Measurements from ENCODE around the gene SLC17A8.
"Not testable (repeated sequence)": the region's sequence is repeated elsewhere in the genome, so short reads cannot be mapped to it uniquely, and the experiment has no call there.

The SLC17A8 gene

GRCh38 chr12:100356644-100357223 lies at the start of gene SLC17A8:
Gene SLC17A8 (plus strand): TSS chr12:100357074. CDS start chr12:100357392, 318 bp downstream.
- no peak for TF ChIP-seq CTCF (IDR thresholded peaks at IDR 0.05; ENCODE audit: low read depth, low read length, missing control alignments)
- H3K4me3 ChIP-seq (ENCODE audit: low read depth, low read length): no peak within 1 kb of the TSS
- DNase-seq (ENCODE audit: low read depth): no peak

DNA sequence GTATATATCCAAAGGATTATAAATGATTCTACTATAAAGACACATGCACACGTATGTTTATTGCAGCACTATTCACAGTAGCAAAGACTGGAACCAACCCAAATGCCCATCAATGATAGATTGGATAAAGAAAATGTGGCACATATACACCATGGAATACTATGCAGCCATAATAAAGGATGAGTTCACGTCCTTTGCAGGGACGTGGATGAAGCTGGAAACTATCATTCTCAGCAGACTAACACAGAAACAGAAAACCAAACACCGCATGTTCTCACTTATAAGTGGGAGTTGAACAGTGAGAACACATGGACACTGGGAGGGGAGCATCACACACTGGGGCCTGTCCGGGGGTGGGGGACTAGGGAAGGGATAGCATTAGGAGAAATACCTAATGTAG lies 48.7 kb upstream of the SLC17A8 start:
- not testable (repeated sequence) for DNase-seq (ENCODE audit: low read depth); H3K4me3 ChIP-seq (ENCODE audit: low read depth, low read length)

DNA sequence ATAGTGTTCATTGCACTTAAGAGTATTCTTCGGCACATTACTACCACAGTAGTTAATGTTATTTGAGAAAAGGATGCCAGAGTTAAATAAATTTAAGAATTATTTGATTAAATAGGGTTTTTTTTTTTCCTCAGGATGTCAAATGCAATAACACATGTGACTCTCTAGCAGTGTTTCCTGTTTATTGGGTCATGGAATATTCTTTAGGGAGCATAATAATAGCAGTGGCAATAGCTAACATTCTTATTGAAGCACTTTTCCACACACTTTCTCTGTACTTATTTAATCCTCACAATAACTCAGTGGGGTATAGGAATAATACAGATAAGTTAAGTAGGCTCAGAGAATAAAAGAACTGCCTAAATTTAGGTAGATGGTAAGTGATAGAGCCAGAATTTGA lies 45.6 kb upstream of the SLC17A8 start:
- TF ChIP-seq CTCF (IDR thresholded peaks at IDR 0.05; ENCODE audit: low read depth, low read length, missing control alignments): no peak
- H3K4me3 ChIP-seq (ENCODE audit: low read depth, low read length): no peak overlapping the region
- DNase-seq (ENCODE audit: low read depth): no peak

GRCh38 chr12:100317371-100317770 lies 39.5 kb upstream of the SLC17A8 start:
- no peak overlapping the region for H3K4me3 ChIP-seq (ENCODE audit: low read depth, low read length)
- TF ChIP-seq CTCF (IDR thresholded peaks at IDR 0.05; ENCODE audit: low read depth, low read length, missing control alignments): no peak

GRCh38 chr12:100324498-100324897 lies 32.4 kb upstream of the SLC17A8 start:
- H3K4me3 ChIP-seq (ENCODE audit: low read depth, low read length): no peak overlapping the region
- no peak for TF ChIP-seq CTCF (IDR thresholded peaks at IDR 0.05; ENCODE audit: low read depth, low read length, missing control alignments)
- no peak for DNase-seq (ENCODE audit: low read depth)

More at GRCh38 chr12:100317371-100317770, 39.5 kb upstream of the SLC17A8 start:
- DNase-seq (ENCODE audit: low read depth): no peak

DNA sequence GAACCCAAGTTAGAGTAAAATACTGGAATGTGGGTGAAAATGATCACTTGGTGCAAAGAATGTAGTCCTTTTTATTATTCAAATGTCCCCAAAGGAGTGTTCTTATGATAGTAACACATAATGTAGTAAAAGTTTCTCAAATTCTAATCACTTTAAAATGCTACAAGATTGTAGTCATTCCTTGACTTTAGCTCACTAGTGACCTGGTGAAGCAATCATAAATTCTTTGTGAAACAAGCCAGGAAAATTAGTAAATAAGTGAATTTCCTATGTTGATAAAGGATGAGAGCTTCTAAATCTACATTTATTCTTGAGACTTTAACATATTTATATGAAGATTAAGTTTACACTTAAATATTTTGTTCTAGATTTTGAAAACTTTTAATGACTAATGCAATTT lies 30.7 kb upstream of the SLC17A8 start:
- DNase-seq (ENCODE audit: low read depth): no peak
- no peak for TF ChIP-seq CTCF (IDR thresholded peaks at IDR 0.05; ENCODE audit: low read depth, low read length, missing control alignments)

GRCh38 chr12:100329800-100330199 lies 27.1 kb upstream of the SLC17A8 start:
- no peak overlapping the region for H3K4me3 ChIP-seq (ENCODE audit: low read depth, low read length)
- no peak for TF ChIP-seq CTCF (IDR thresholded peaks at IDR 0.05; ENCODE audit: low read depth, low read length, missing control alignments)
- peak; percentile 51 for DNase-seq (ENCODE audit: low read depth)

More for the DNA sequence above, 30.7 kb upstream of the SLC17A8 start:
- H3K4me3 ChIP-seq (ENCODE audit: low read depth, low read length): no peak overlapping the region

All from GM12864 (cell line).